ENCODE measurements around the gene MRPL43.
A peak's percentile ranks its signal among the peaks of the same experiment; 100 is the strongest.
"Not testable (repeated sequence)": the region's sequence is repeated elsewhere in the genome, so short reads cannot be mapped to it uniquely, and the experiment has no call there.

MRPL43 gene

DNA sequence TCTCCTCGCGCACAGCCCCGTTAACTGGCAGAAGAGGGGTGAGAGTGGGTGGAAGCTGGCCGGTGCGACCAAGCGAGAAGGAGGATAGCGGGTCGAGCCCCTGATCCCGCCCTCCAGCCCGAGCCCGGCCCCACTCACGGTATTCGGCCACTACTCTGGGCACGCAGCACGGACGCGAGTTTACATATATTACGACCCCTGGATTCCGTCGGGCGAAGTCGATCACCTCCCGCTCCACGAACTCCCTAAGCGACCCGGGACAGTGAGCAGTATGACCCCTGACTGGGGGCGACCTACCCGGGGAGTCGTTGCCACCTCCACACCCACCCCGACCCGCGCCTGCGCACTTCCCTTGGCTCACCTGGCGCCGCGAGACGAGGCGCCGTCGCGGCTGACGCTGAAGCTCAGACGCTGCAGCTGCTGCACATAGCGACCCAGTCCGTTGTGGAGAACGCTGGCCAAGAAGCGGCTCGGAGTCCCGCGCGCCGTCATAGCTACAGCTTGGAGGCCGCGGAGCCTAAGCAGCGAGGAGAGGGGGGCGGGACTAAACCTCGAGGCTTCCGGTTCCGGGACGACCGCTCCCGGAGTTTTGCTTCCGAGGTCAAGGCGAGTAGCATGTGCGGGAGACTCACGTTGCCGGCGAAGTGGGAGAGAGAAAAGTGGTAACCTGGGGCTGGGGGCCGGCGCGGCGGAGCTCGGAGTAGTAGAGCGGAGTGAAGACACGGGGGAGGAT lies at the start of gene MRPL43, which contains the start of gene TWNK:
Gene MRPL43, minus strand, starts transcription at position 546 of the 733 bp plus-strand sequence. Its CDS starts 54 bp downstream, at position 492.
Gene TWNK, plus strand, starts transcription at position 592 of the 733 bp plus-strand sequence. CDS start 668 bp downstream, outside the sequence.
- TF ChIP-seq, protein P1, sequence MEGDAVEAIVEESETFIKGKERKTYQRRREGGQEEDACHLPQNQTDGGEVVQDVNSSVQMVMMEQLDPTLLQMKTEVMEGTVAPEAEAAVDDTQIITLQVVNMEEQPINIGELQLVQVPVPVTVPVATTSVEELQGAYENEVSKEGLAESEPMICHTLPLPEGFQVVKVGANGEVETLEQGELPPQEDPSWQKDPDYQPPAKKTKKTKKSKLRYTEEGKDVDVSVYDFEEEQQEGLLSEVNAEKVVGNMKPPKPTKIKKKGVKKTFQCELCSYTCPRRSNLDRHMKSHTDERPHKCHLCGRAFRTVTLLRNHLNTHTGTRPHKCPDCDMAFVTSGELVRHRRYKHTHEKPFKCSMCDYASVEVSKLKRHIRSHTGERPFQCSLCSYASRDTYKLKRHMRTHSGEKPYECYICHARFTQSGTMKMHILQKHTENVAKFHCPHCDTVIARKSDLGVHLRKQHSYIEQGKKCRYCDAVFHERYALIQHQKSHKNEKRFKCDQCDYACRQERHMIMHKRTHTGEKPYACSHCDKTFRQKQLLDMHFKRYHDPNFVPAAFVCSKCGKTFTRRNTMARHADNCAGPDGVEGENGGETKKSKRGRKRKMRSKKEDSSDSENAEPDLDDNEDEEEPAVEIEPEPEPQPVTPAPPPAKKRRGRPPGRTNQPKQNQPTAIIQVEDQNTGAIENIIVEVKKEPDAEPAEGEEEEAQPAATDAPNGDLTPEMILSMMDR (IDR thresholded peaks at IDR 0.05; ENCODE audit: insufficient read depth, low read depth, low read length, missing control alignments): no peak
- DNase-seq (ENCODE audit: low read depth): peak; percentile 84
- H3K4me3 ChIP-seq (ENCODE audit: low read depth, low read length): peak within 1 kb of the TSS; percentile 77

DNA sequence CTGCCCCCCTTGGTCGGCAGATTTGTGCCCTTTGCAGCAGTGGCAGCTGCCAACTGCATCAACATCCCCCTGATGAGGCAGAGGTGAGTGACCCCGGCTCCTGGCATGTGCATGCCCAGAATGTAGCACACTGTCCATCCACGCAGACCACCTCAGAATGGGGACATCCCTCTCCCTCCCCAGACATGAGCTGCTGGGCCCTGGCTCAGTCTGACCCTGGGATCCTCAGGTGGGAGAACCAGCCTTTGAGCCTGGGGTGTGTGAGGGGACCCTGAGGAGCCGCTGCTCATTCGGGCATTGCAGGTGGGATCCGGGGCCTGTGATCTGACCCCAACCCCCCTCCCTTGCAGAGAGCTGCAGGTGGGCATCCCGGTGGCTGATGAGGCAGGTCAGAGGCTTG lies 49.4 kb upstream of the MRPL43 start:
- DNase-seq (ENCODE audit: low read depth): no peak
- no peak overlapping the region for H3K4me3 ChIP-seq (ENCODE audit: low read depth, low read length)
- TF ChIP-seq, protein P1 (IDR thresholded peaks at IDR 0.05; ENCODE audit: insufficient read depth, low read depth, low read length, missing control alignments): no peak

GRCh38 chr10:101035916-101036702 lies 48.8 kb upstream of the MRPL43 start:
- TF ChIP-seq, protein P1 (IDR thresholded peaks at IDR 0.05; ENCODE audit: insufficient read depth, low read depth, low read length, missing control alignments): no peak
- no peak for DNase-seq (ENCODE audit: low read depth)
- H3K4me3 ChIP-seq (ENCODE audit: low read depth, low read length): no peak overlapping the region

GRCh38 chr10:101035314-101035713 lies 48.0 kb upstream of the MRPL43 start:
- TF ChIP-seq, protein P1 (IDR thresholded peaks at IDR 0.05; ENCODE audit: insufficient read depth, low read depth, low read length, missing control alignments): no peak
- no peak for DNase-seq (ENCODE audit: low read depth)

DNA sequence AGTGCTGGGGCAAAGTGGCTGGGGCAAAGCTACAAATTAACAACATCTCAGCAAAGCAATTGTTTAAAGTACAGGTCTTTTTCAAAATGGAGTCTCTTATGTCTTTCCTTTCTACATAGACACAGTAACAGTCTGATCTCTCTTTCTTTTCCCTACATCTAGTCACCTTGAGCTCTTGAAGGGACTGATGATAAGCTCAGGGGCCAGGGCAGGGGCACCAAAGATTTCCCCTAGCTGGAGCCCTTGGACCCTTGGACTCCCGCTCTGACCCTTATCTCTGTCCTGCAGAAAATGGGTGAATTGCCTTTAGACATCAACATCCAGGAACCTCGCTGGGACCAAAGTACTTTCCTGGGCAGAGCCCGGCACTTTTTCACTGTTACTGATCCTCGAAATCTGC lies 47.1 kb upstream of the MRPL43 start:
- not testable (repeated sequence) for DNase-seq (ENCODE audit: low read depth); H3K4me3 ChIP-seq (ENCODE audit: low read depth, low read length)

More at GRCh38 chr10:101035314-101035713, 48.0 kb upstream of the MRPL43 start:
- H3K4me3 ChIP-seq (ENCODE audit: low read depth, low read length): no peak overlapping the region

GRCh38 chr10:101033276-101033675 lies 46.0 kb upstream of the MRPL43 start:
- TF ChIP-seq, protein P1 (IDR thresholded peaks at IDR 0.05; ENCODE audit: insufficient read depth, low read depth, low read length, missing control alignments): no peak
- H3K4me3 ChIP-seq (ENCODE audit: low read depth, low read length): no peak overlapping the region
- DNase-seq (ENCODE audit: low read depth): no peak

GRCh38 chr10:101032637-101033224 lies 45.4 kb upstream of the MRPL43 start:
- H3K4me3 ChIP-seq (ENCODE audit: low read depth, low read length): no peak overlapping the region; the same call in 1 of the 2 replicates
- TF ChIP-seq, protein P1 (IDR thresholded peaks at IDR 0.05; ENCODE audit: insufficient read depth, low read depth, low read length, missing control alignments): no peak
- DNase-seq (ENCODE audit: low read depth): no peak
